ENCODE results near the gene ZNF518B. TPM values are rescaled to one million over a fixed set of nuclear protein-coding genes. Genes with fewer than 3 reads are reported as not detected.

ZNF518B gene
- total RNA-seq, 1 donor from 2014 or later = 126 TPM

Other genes with a start within 250 kb of the ZNF518B start
- gene CLNK, start 227.3 kb upstream of the ZNF518B start, total RNA-seq = not detected